Fibroblast of the aortic adventitia (primary cell): ENCODE measurements around the gene PRDM7. TPM values are rescaled to one million over a fixed set of nuclear protein-coding genes. Genes with fewer than 3 reads are reported as not detected.
"Not testable (repeated sequence)": the region's sequence is repeated elsewhere in the genome, so short reads cannot be mapped to it uniquely, and the experiment has no call there.

ENCODE experiments used
- DNase-seq: peaks from one replicate; pipeline ENCODE4 v3.0.0-alpha.2; 2010; ENCODE audit warnings: low read depth
- H3K4me3 ChIP-seq: 2 replicates; pipeline ENCODE4 v1.5.1; 2011; ENCODE audit warnings: low read depth, mild to moderate bottlenecking, control low read depth, low read length, moderate library complexity
- total RNA-seq: library from RNA; depleted of rRNA; stranded (reverse); fragments of >200 nt; gene quantifications from 2 replicates; pipeline ENCODE4 v1.2.3, GENCODE V29; 2012; ENCODE audit warnings: low replicate concordance
- TF ChIP-seq, protein P1 (sequence below): IDR thresholded peaks from 2 replicates; pipeline ENCODE4 v1.5.1; 2011; ENCODE audit warnings: mild to moderate bottlenecking, low read length, control low read depth, inconsistent platforms; ENCODE audit not compliant: insufficient read depth

Gene PRDM7
- total RNA-seq, 1 donor, result not detected

DNA sequence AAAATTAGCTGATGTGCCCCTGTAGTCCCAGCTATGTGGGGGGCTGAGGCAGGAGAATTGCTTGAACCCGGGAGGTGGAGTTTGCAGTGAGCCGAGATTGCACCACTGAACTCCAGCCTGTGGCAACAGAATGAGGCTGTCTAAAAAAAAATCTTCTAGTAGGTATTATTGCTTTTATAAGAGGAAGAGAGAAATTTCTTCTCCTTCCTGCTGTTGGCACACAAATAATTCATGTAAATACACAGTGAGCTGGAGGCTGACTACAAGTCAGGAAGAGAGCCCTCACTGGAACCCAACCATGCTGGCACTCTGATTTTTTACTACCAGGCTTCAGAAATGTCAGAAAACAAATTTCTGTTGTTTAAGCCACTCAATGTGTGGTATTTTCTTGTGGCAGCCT is 6.7 kb downstream of the PRDM7 start:
- H3K4me3 ChIP-seq, result no peak overlapping the region
- TF ChIP-seq, protein P1, sequence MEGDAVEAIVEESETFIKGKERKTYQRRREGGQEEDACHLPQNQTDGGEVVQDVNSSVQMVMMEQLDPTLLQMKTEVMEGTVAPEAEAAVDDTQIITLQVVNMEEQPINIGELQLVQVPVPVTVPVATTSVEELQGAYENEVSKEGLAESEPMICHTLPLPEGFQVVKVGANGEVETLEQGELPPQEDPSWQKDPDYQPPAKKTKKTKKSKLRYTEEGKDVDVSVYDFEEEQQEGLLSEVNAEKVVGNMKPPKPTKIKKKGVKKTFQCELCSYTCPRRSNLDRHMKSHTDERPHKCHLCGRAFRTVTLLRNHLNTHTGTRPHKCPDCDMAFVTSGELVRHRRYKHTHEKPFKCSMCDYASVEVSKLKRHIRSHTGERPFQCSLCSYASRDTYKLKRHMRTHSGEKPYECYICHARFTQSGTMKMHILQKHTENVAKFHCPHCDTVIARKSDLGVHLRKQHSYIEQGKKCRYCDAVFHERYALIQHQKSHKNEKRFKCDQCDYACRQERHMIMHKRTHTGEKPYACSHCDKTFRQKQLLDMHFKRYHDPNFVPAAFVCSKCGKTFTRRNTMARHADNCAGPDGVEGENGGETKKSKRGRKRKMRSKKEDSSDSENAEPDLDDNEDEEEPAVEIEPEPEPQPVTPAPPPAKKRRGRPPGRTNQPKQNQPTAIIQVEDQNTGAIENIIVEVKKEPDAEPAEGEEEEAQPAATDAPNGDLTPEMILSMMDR, result no peak
- DNase-seq, result no peak

DNA sequence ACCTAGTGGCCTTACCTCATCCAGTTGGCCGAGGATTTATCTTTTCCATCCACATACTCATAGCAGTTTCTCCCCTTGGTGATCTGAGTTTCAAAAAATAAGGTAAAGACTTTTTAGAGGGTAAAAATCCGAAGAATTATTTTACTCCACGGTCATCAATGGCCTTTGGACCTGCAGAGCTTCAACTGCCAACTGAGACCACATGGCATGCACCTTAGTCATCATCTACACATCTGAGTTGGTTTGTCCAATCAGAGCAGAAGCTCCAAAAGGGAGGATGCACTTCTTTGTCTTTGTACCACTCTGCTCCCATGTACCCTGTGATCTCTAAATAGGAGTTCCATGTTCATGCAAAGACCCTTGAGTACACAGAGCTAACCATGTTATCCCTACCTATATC is 15.7 kb downstream of the PRDM7 start:
- TF ChIP-seq, protein P1, result no peak
- no peak for DNase-seq
- no peak overlapping the region for H3K4me3 ChIP-seq

DNA sequence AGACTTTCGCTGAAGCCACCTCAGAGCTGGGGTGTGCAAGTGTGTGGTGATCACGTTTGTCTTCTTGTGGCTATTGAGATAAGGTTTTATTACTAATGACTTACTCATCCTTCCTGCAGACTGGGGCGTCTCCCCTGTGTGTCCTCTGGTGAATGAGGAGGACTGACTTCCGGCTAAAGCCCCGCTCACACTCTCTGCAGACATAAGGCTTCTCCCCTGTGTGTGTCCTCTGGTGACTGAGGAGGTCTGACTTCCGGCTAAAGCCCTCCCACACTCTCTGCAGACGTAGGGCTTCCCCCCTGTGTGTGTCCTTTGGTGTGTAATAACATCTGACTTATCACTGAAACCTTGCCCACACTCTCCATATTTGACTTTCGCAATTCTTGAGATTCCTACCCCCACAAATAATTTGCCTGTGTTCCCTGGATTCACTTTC is 19.4 kb downstream of the PRDM7 start:
- DNase-seq, result peak; percentile 57
- no peak overlapping the region for H3K4me3 ChIP-seq
- TF ChIP-seq, protein P1, result no peak

DNA sequence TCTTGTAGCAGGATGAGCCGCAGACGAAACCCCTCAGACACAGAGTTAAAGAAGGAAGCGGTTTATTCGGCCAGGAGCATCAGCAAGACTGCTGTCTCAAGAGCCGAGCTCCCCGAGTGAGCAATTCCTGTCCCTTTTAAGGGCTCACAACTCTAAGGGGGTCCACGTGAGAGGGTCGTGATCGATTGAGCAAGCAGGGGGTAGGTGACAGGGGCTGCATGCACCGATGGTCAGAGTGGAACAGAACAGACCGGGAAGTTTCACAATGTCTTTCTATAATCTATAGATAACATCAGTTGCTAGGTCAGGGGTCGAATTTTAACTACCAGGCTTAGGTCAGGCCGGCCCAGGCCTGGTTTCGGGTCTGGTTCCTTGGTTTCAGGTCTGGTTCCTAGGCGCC is 20.6 kb downstream of the PRDM7 start:
- H3K4me3 ChIP-seq, DNase-seq: not testable (repeated sequence)

DNA sequence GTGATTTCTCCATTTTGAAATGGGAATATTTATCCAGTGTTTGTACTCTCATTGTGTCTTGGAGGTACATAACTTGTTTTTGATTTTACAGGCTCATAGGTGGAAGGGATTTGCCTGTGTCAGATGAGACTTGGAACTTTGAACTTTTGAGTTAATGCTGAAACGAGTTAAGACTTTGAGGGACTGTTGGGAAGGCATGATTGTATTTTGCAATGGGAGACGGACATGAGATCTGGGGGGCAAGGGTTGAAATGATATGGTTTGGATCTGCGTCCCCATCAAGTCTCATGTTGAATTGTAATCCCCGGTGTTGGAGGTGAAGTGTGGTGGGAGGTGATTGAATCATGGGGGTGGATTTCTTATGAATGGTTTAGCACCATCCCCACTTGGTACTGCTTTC is 21.8 kb downstream of the PRDM7 start:
- DNase-seq, result no peak
- TF ChIP-seq, protein P1, result no peak
- H3K4me3 ChIP-seq, result no peak overlapping the region

DNA sequence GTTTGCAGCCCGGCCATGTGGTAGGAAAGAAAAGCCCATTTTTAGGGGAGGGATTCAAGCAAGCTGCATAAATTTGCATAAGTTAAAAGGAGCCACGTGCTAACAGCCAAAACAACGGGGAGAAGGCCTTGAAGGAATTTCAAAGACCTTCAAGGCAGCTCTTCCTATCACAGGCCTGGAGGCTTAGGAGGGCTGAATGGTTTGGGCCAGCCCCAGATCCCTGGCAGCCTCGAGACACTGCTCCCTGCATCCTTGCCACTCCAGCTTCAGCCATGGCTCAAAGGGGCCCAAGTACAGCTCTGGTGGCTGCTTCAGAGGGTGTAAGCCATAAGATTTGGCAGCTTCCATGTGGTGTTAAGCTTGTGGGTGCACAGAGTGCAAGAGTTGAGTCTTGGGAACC is 22.6 kb downstream of the PRDM7 start:
- no peak overlapping the region for H3K4me3 ChIP-seq
- TF ChIP-seq, protein P1, result no peak
- no peak for DNase-seq

DNA sequence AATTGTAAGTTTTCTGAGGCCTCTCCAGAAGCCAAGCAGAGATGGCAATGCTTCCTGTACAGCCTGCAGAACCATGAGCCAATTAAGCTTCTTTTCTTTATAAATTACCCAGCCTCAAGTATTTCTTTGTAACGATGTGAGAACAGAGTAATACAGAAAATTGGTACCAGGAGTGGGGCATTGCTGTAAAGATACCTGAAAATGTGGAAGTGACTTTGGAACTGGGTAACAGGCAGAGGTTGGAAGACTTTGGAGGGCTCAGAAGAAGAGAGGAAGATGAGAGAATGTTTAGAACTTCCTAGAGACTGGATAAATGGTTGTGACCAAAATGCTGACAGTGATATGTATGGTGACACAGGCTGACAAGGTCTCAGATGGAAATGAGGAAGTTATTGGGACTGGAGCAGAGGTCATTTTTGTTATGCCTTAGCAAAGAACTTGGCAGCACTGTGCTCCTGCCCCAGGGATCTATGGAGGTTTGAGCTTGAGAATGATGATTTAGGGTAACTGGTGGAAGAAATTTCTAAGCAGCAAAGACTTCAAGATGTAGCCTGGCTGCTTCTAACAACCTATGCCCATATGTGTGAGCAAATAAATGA is 23.1 kb downstream of the PRDM7 start:
- DNase-seq, result no peak
- TF ChIP-seq, protein P1, result no peak
- no peak overlapping the region for H3K4me3 ChIP-seq
